Measurements from ENCODE around the gene TRAP1. TPM values are rescaled to one million over a fixed set of nuclear protein-coding genes. Genes with fewer than 3 reads are reported as not detected.
A peak's percentile ranks its signal among the peaks of the same experiment; 100 is the strongest.

TRAP1 gene
- total and polyA plus RNA-seq, 5 donors from 2014 or later, result 38.7 to 65.0 (median 48.0) TPM

DNA sequence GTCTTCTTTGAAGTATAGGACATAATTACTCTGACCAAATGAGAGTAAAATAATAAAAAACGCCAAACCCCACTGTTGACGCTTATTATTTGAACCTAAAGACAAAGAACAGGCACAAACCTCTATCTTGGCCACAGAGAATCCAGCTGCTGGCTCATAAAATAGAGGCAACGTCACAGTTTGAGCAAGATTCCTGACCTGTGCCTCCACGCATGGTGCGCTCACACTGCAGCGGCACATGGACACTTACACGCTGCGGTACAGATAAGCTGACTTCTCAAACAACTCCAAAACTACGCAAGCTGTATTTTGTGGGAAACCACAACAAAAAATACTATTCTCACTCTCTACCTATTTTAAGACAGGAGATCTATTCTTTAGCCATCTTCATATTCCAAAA, 38.8 kb upstream of the TRAP1 start:
- Histone ChIP-seq H3K9me3 (ENCODE audit: control insufficient read depth in 2 of 2, low read length in 2 of 2) (no peaks in the 10 kb centered on the region), H3K4me1 (ENCODE audit: control insufficient read depth, insufficient read depth, low read length, poor library complexity, severe bottlenecking) (no peaks in the 10 kb centered on the region), H3K4me3 (ENCODE audit: low read depth, low read length) (no peak overlapping the region), H3K36me3 (ENCODE audit: control insufficient read depth, insufficient read depth, low read length) (peaks cover 79% of the 10 kb centered on the region), H3K27me3 (ENCODE audit: control insufficient read depth, insufficient read depth, low read length) (no peaks in the 10 kb centered on the region), H3K27ac (ENCODE audit: insufficient read depth, low read length, poor library complexity, severe bottlenecking) (no peak overlapping the region)
- Mint-ChIP-seq H3K4me3 (no peak overlapping the region), H3K4me1 (peaks cover 0 to 13% (median 3%) of the 10 kb centered on the region in 4 donors), H3K27me3 (no peaks in the 10 kb centered on the region), H3K9me3 (no peaks in the 10 kb centered on the region), H3K36me3 (peaks cover 29% of the 10 kb centered on the region), H3K27ac (no peak overlapping the region)
- no peak for ATAC-seq (ENCODE audit: low read depth in 2 of 2)
- DNase-seq, result no peak

DNA sequence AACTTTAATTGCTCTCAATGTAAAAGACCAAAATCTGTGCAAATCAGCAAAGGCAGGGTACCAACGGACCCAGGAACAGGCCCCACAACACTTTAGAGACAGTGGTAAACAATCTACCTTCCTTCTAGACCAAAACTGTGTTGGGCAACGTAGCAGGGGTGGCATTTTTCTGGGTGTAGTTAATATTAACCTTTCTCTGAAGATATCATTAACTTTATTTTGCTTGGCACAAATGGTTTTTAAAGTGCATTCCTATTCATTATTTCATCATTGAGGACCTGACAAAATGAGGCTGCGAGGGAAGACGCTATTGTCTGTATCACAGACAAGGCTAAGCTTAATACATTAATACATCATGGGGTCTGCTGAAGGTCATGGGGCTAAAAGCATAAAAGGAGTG, 37.9 kb upstream of the TRAP1 start:
- Histone ChIP-seq H3K4me1 (ENCODE audit: control insufficient read depth, insufficient read depth, low read length, poor library complexity, severe bottlenecking) (no peaks in the 10 kb centered on the region), H3K4me3 (ENCODE audit: low read depth, low read length) (no peak overlapping the region), H3K36me3 (ENCODE audit: control insufficient read depth, insufficient read depth, low read length) (peaks cover 84% of the 10 kb centered on the region), H3K9me3 (ENCODE audit: control insufficient read depth in 2 of 2, low read length in 2 of 2) (no peaks in the 10 kb centered on the region), H3K27me3 (ENCODE audit: control insufficient read depth, insufficient read depth, low read length) (no peaks in the 10 kb centered on the region), H3K27ac (ENCODE audit: insufficient read depth, low read length, poor library complexity, severe bottlenecking) (no peak overlapping the region)
- H3K36me3 Mint-ChIP-seq, result peaks cover 33% of the 10 kb centered on the region
- H3K27me3 Mint-ChIP-seq, result no peaks in the 10 kb centered on the region
- no peak for DNase-seq
- H3K4me1 Mint-ChIP-seq, result peaks cover 0 to 14% (median 3%) of the 10 kb centered on the region in 4 donors
- no peak for ATAC-seq (ENCODE audit: low read depth in 2 of 2)
- no peak overlapping the region for H3K27ac Mint-ChIP-seq
- H3K4me3 Mint-ChIP-seq, result no peak overlapping the region
- no peaks in the 10 kb centered on the region for H3K9me3 Mint-ChIP-seq

DNA sequence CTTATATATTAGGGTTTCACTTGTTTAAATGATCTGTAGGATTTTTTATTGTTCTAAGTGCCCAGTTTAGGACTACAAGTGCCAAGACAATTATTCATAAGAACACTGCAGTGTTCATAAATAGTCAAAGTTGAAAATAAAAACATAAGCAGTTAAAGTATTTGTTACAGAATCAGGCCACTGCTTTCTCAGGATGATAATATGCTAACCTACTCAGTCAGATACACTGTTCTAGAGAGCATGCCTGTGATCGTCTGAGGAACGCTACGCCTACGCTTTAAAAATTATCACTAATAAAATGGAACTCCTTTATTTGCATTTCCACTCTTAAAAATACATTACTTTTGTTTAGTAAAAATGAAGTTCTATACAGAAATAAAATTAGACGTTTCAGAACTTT, 37.4 kb upstream of the TRAP1 start:
- H3K36me3 Mint-ChIP-seq, result peaks cover 37% of the 10 kb centered on the region
- H3K9me3 ChIP-seq (ENCODE audit: control insufficient read depth in 2 of 2, low read length in 2 of 2), result no peaks in the 10 kb centered on the region
- no peak overlapping the region for H3K27ac Mint-ChIP-seq
- no peaks in the 10 kb centered on the region for H3K27me3 Mint-ChIP-seq
- no peak for DNase-seq
- no peak overlapping the region for H3K4me3 ChIP-seq (ENCODE audit: low read depth, low read length)
- H3K4me1 Mint-ChIP-seq, result peaks cover 0 to 18% (median 5%) of the 10 kb centered on the region in 4 donors
- H3K4me1 ChIP-seq (ENCODE audit: control insufficient read depth, insufficient read depth, low read length, poor library complexity, severe bottlenecking), result no peaks in the 10 kb centered on the region
- peaks cover 83% of the 10 kb centered on the region for H3K36me3 ChIP-seq (ENCODE audit: control insufficient read depth, insufficient read depth, low read length)
- no peak overlapping the region for H3K4me3 Mint-ChIP-seq
- no peaks in the 10 kb centered on the region for H3K27me3 ChIP-seq (ENCODE audit: control insufficient read depth, insufficient read depth, low read length)
- no peaks in the 10 kb centered on the region for H3K9me3 Mint-ChIP-seq
- ATAC-seq (ENCODE audit: low read depth in 2 of 2), result no peak
- H3K27ac ChIP-seq (ENCODE audit: insufficient read depth, low read length, poor library complexity, severe bottlenecking), result no peak overlapping the region

DNA sequence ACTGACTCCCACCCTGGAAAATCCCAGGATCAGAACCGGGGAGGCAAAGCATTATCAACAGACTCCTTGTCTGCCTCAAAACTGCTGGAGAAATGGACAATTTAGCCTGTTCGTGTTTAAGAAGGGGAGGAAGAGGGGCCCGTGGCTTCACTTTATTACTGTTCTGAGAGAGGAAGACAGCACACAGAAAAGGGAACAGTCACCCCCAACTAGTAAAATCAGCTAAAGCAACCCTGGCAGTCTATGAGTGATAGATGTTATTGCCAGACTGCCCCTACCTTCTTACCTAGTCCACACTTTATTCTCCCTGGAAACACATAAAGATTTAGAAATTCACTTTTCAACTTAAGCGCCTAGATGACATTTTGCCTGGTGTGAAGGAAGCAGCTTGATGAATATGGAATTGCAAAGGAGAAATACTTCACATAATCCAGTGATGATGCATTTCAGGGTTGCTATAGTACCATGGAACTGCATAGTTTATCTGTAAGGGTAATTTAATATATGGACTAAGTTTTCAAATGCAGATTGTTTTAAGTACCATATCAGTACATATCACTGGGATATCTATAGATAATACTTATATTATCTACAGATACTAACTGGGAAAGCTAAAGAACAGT, 36.9 kb upstream of the TRAP1 start:
- Histone ChIP-seq H3K4me3 (ENCODE audit: low read depth, low read length) (no peak overlapping the region), H3K27me3 (ENCODE audit: control insufficient read depth, insufficient read depth, low read length) (no peaks in the 10 kb centered on the region), H3K27ac (ENCODE audit: insufficient read depth, low read length, poor library complexity, severe bottlenecking) (no peak overlapping the region), H3K36me3 (ENCODE audit: control insufficient read depth, insufficient read depth, low read length) (peaks cover 81% of the 10 kb centered on the region), H3K4me1 (ENCODE audit: control insufficient read depth, insufficient read depth, low read length, poor library complexity, severe bottlenecking) (no peaks in the 10 kb centered on the region), H3K9me3 (ENCODE audit: control insufficient read depth in 2 of 2, low read length in 2 of 2) (no peaks in the 10 kb centered on the region)
- Mint-ChIP-seq H3K27me3 (no peaks in the 10 kb centered on the region), H3K27ac (no peak overlapping the region), H3K4me3 (no peak overlapping the region), H3K9me3 (no peaks in the 10 kb centered on the region), H3K36me3 (peaks cover 37% of the 10 kb centered on the region), H3K4me1 (peaks cover 0 to 20% (median 6%) of the 10 kb centered on the region in 4 donors)
- DNase-seq, result no peak
- no peak for ATAC-seq (ENCODE audit: low read depth in 2 of 2)

DNA sequence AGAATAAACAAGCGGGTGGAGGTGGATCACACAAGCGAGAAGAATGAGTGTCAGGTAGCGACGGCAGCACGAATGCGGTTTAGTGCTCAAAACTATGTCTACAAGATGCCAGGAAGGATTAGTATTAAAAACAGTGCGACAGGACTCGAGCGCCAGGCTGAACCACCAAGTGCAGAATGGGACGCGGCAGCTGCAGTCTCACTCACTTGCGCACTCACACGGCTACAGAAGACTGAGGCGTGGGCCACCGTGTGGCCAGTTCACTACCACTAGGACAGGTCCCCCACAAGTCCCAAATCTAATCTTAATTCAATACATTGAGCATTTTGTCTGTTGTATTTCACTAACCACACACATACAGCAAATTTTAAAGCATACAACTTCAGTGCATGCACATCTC, 35.7 kb upstream of the TRAP1 start:
- no peaks in the 10 kb centered on the region for H3K27me3 ChIP-seq (ENCODE audit: control insufficient read depth, insufficient read depth, low read length)
- Mint-ChIP-seq H3K9me3 (no peaks in the 10 kb centered on the region), H3K4me3 (no peak overlapping the region), H3K4me1 (peaks cover 0 to 20% (median 6%) of the 10 kb centered on the region in 4 donors), H3K36me3 (peaks cover 40% of the 10 kb centered on the region), H3K27ac (no peak overlapping the region), H3K27me3 (no peaks in the 10 kb centered on the region)
- H3K4me1 ChIP-seq (ENCODE audit: control insufficient read depth, insufficient read depth, low read length, poor library complexity, severe bottlenecking), result no peaks in the 10 kb centered on the region
- no peaks in the 10 kb centered on the region for H3K9me3 ChIP-seq (ENCODE audit: control insufficient read depth in 2 of 2, low read length in 2 of 2)
- no peak overlapping the region for H3K4me3 ChIP-seq (ENCODE audit: low read depth, low read length)
- ATAC-seq (ENCODE audit: low read depth in 2 of 2) (no peak), DNase-seq (no peak)
- no peak overlapping the region for H3K27ac ChIP-seq (ENCODE audit: insufficient read depth, low read length, poor library complexity, severe bottlenecking)
- H3K36me3 ChIP-seq (ENCODE audit: control insufficient read depth, insufficient read depth, low read length), result peaks cover 78% of the 10 kb centered on the region

DNA sequence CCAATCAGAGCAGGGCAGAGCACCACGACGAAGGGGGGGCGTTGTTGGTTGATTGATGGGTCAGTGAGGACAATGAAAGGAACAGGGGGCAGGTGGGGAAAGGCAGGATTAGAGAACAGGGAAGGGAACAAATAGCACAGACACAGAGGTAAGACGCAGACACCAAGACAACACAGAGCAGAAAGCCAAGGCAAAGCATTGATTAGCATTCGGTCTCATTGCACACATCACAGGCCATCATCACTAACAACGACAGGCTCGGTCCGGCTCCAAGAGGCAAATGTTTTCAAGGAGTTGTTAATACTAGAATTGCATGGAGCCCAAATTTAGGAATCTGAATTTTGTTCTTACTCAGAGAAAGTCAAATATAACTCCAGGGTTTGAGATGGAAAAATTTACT, 34.6 kb upstream of the TRAP1 start:
- no peak overlapping the region for H3K4me3 Mint-ChIP-seq
- no peaks in the 10 kb centered on the region for H3K9me3 ChIP-seq (ENCODE audit: control insufficient read depth in 2 of 2, low read length in 2 of 2)
- peaks cover 75% of the 10 kb centered on the region for H3K36me3 ChIP-seq (ENCODE audit: control insufficient read depth, insufficient read depth, low read length)
- H3K27me3 Mint-ChIP-seq, result no peaks in the 10 kb centered on the region
- DNase-seq, result no peak
- no peaks in the 10 kb centered on the region for H3K9me3 Mint-ChIP-seq
- peaks cover 0 to 20% (median 6%) of the 10 kb centered on the region in 4 donors for H3K4me1 Mint-ChIP-seq
- no peak overlapping the region for H3K27ac ChIP-seq (ENCODE audit: insufficient read depth, low read length, poor library complexity, severe bottlenecking)
- H3K36me3 Mint-ChIP-seq, result peaks cover 33% of the 10 kb centered on the region
- peak overlapping the region in 1 of 3 donors; percentile 31 for H3K27ac Mint-ChIP-seq
- no peak for ATAC-seq (ENCODE audit: low read depth in 2 of 2)
- H3K27me3 ChIP-seq (ENCODE audit: control insufficient read depth, insufficient read depth, low read length), result no peaks in the 10 kb centered on the region
- H3K4me1 ChIP-seq (ENCODE audit: control insufficient read depth, insufficient read depth, low read length, poor library complexity, severe bottlenecking), result no peaks in the 10 kb centered on the region
- H3K4me3 ChIP-seq (ENCODE audit: low read depth, low read length), result no peak overlapping the region

DNA sequence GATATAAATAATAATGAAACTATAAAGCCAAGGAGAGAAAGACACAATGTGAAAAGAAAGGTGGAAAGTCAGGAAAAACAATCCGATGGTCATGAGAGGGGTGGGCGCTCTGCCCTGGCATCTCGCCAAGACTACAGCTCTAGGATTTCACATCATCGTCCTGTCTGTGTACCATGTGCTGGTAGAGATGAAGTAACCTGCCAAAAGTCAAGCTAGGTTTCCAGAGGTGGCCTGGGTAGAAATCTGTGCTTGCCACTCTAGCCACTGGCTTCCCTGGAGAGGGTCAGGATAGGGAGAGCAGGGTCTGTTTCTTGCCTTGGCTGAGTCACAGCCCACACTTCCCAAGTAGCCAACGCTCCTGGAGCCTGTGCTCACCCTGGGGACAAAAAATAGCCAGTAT, 31.0 kb upstream of the TRAP1 start:
- no peaks in the 10 kb centered on the region for H3K9me3 ChIP-seq (ENCODE audit: control insufficient read depth in 2 of 2, low read length in 2 of 2)
- Mint-ChIP-seq H3K4me1 (peaks cover 3 to 20% (median 5%) of the 10 kb centered on the region in 4 donors), H3K27me3 (peaks cover 4% of the 10 kb centered on the region), H3K9me3 (no peaks in the 10 kb centered on the region), H3K4me3 (no peak overlapping the region), H3K27ac (peak overlapping the region in 1 of 3 donors; percentile 74), H3K36me3 (peaks cover 38% of the 10 kb centered on the region)
- no peak overlapping the region for H3K27ac ChIP-seq (ENCODE audit: insufficient read depth, low read length, poor library complexity, severe bottlenecking)
- no peaks in the 10 kb centered on the region for H3K4me1 ChIP-seq (ENCODE audit: control insufficient read depth, insufficient read depth, low read length, poor library complexity, severe bottlenecking)
- DNase-seq, result no peak
- H3K36me3 ChIP-seq (ENCODE audit: control insufficient read depth, insufficient read depth, low read length), result peaks cover 78% of the 10 kb centered on the region
- no peak for ATAC-seq (ENCODE audit: low read depth in 2 of 2)
- H3K4me3 ChIP-seq (ENCODE audit: low read depth, low read length), result no peak overlapping the region
- H3K27me3 ChIP-seq (ENCODE audit: control insufficient read depth, insufficient read depth, low read length), result no peaks in the 10 kb centered on the region

DNA sequence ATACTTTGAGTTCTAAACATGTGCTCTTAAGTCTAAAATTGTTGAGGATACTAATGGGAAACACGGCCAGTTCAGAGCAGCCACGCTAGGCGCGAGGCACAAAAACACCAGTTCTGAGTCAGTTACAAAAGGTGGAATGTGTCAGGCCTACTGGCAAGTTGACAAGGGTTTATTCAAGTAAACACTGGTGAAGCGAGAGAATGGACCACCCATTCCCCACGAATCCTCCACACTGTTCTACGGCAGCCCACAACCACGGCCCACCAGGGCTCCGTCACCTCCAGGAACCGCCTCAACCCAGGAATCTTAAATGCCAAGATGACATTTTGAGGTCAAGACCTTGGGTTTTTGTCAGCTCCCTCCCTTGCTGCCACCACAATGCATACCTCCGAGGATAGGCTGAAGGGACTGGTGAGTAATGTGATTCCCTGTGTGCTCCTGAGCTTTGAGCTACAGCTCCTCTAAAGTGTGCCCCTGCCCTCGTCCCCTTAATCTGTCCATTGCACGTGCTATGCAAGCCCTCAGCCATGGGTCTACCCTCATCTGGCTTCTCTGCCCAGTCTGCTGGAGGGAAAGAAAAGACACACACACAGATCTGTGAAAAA, 28.5 kb upstream of the TRAP1 start:
- H3K36me3 ChIP-seq (ENCODE audit: control insufficient read depth, insufficient read depth, low read length), result peaks cover 86% of the 10 kb centered on the region
- no peaks in the 10 kb centered on the region for H3K27me3 ChIP-seq (ENCODE audit: control insufficient read depth, insufficient read depth, low read length)
- no peak overlapping the region for H3K27ac ChIP-seq (ENCODE audit: insufficient read depth, low read length, poor library complexity, severe bottlenecking)
- DNase-seq (no peak), ATAC-seq (ENCODE audit: low read depth in 2 of 2) (no peak)
- H3K4me1 ChIP-seq (ENCODE audit: control insufficient read depth, insufficient read depth, low read length, poor library complexity, severe bottlenecking), result no peaks in the 10 kb centered on the region
- H3K4me3 Mint-ChIP-seq, result no peak overlapping the region
- no peak overlapping the region for H3K4me3 ChIP-seq (ENCODE audit: low read depth, low read length)
- H3K27ac Mint-ChIP-seq, result peak overlapping the region in 1 of 3 donors; percentile 48
- peaks cover 4% of the 10 kb centered on the region for H3K27me3 Mint-ChIP-seq
- no peaks in the 10 kb centered on the region for H3K9me3 ChIP-seq (ENCODE audit: control insufficient read depth in 2 of 2, low read length in 2 of 2)
- H3K4me1 Mint-ChIP-seq, result peaks cover 3 to 9% (median 6%) of the 10 kb centered on the region in 4 donors
- H3K36me3 Mint-ChIP-seq, result peaks cover 39% of the 10 kb centered on the region
- H3K9me3 Mint-ChIP-seq, result no peaks in the 10 kb centered on the region
